Stomach smooth muscle (tissue), 2 donors: ENCODE data around the gene ADARB2.
A peak's percentile ranks its signal among the peaks of the same experiment; 100 is the strongest.

ENCODE experiments used
- H3K27ac ChIP-seq: one replicate; pipeline ENCODE4 v1.7.0; 2013; ENCODE audit warnings: mild to moderate bottlenecking, low read length, inconsistent platforms
- H3K27me3 ChIP-seq, 2 donors: one replicate each; pipeline ENCODE4 v1.7.0; 2013; ENCODE audit warnings: low read length in 2 of 2; ENCODE audit not compliant: insufficient read depth in 2 of 2, control insufficient read depth in 1 of 2
- H3K36me3 ChIP-seq, 2 donors: one replicate each; pipeline ENCODE4 v1.7.0; 2013; ENCODE audit warnings: low read length in 2 of 2; ENCODE audit not compliant: control insufficient read depth in 2 of 2, insufficient read depth in 2 of 2
- H3K4me1 ChIP-seq: one replicate; pipeline ENCODE4 v1.7.0; 2013; ENCODE audit warnings: low read length; ENCODE audit not compliant: control insufficient read depth, insufficient read depth
- H3K4me3 ChIP-seq, 2 donors: one replicate each; pipeline ENCODE4 v1.7.0; 2013; ENCODE audit warnings: low read length in 2 of 2
- H3K9ac ChIP-seq, 2 donors: one replicate each; pipeline ENCODE4 v1.7.0; 2013; ENCODE audit warnings: low read length in 2 of 2, mild to moderate bottlenecking in 1 of 2
- H3K9me3 ChIP-seq, 2 donors: one replicate each; pipeline ENCODE4 v1.7.0; 2013; ENCODE audit warnings: low read length in 2 of 2; ENCODE audit not compliant: control insufficient read depth in 2 of 2
- donor health status: healthy.
- donor health status: Pancreatic carcinoma.

The ADARB2 gene

DNA sequence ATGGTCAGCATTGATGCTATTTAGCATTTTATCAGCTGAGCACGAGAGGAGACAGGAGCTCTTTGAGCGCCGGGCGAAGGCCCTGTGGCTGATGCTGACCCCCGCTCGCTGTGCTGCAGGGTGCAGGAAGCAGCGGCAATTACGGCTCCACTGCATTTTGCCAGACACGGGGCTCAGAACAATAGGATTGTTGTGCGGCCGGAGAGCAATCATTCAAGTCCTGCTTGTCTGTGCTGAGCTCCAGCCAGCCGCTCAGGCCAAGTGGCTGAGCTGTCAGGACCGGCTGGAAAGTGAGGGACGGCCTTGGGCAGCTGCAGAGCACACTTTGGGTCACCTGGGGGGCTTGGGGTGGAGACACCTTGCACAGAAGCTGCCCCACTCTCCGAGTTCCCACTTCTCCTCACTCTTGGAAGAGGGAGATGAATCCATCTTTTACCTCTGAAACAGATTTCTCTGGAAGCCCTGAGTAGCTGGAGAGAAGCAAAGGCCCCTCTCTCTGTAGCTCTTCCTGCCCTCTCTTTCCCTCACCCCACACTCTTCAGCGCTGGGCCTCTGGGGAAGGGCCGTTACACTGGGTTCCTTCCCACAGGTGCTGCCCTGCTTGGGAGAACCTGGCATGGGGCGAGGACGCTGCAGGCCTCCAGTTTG lies 17.3 kb upstream of the ADARB2 start:
- no peak overlapping the region for H3K9ac ChIP-seq
- H3K4me1 ChIP-seq: no peaks in the 10 kb centered on the region
- no peaks in the 10 kb centered on the region for H3K36me3 ChIP-seq
- peaks cover 0 to 3% of the 10 kb centered on the region in 2 donors for H3K9me3 ChIP-seq
- no peak overlapping the region for H3K27ac ChIP-seq
- peaks cover 3 to 4% of the 10 kb centered on the region in 2 donors for H3K27me3 ChIP-seq
- H3K4me3 ChIP-seq: no peak overlapping the region

DNA sequence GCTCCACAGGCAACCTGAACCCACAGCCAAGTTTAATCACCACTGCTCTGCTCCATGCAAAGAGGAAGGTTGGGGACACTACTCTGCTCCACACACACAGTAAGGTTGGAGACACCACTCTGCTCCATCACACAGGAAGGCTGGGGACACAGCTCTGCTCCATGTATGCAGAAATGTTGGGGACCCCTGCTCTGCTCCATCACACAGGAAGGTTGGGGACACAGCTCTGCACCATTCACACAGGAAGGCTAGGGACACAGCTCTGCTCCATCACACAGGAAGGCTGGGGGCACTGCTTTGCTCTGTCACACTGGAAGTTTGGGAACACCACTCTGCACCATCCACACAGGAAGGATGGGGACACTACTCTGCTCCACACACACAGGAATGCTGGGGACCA lies 14.8 kb upstream of the ADARB2 start:
- no peaks in the 10 kb centered on the region for H3K36me3 ChIP-seq
- H3K27me3 ChIP-seq: peaks cover 3 to 4% of the 10 kb centered on the region in 2 donors
- H3K27ac ChIP-seq: no peak overlapping the region
- no peak overlapping the region for H3K9ac ChIP-seq
- H3K9me3 ChIP-seq: peaks cover 7% of the 10 kb centered on the region in 2 donors
- H3K4me1 ChIP-seq: no peaks in the 10 kb centered on the region
- H3K4me3 ChIP-seq: no peak overlapping the region

DNA sequence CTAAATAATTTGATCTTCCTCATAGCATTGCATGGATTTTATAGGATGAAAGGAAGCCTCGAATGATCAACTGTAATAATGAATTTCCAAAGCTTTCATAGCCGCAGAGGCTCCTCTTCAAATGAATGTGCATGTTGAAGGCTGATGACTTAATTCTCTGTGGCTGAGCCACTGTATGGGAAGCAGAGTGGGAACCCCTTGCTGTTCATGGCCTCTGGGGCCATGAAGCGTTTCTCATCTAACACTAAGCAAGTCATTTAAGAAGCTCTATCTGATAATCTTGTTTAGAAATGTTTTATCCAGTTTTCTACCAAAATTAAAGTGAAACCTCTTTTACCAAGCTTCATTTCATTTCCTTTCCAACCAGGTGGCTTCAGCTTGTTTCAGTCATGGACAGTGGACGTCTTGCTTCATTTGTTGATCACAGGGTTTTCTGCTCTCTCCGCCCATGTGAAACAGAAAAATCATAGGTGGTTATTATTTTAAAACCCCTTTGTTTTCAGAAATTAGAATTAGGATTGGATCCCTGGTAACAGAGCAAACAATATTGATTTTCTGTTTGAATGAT lies 10.3 kb upstream of the ADARB2 start:
- Histone ChIP-seq H3K27ac (no peak overlapping the region), H3K4me3 (no peak overlapping the region), H3K27me3 (peaks cover 2 to 5% of the 10 kb centered on the region in 2 donors), H3K9ac (no peak overlapping the region), H3K4me1 (no peaks in the 10 kb centered on the region), H3K36me3 (no peaks in the 10 kb centered on the region), H3K9me3 (peaks cover 7 to 9% of the 10 kb centered on the region in 2 donors)

DNA sequence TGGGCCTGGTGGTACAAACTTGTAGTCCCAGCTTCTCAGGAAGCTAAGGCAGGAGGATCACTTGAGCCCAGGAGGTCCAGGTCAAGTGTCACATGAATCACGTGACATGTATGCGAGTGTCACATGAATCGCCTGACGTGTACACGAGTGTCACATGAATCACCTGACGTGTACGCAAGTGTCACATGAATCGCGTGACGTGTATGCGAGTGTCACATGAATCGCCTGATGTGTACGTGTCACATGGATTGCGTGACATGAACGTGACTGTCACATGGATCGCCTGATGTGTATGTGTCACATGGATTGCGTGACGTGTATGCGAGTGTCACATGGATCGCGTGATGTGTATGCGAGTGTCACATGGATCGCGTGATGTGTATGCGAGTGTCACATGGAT lies 9.5 kb upstream of the ADARB2 start:
- H3K9me3 ChIP-seq: peaks cover 6 to 7% of the 10 kb centered on the region in 2 donors
- H3K27me3 ChIP-seq: peaks cover 0 to 5% of the 10 kb centered on the region in 2 donors
- no peaks in the 10 kb centered on the region for H3K4me1 ChIP-seq
- no peak overlapping the region for H3K9ac ChIP-seq
- H3K36me3 ChIP-seq: no peaks in the 10 kb centered on the region
- H3K4me3 ChIP-seq: no peak overlapping the region
- H3K27ac ChIP-seq: no peak overlapping the region

DNA sequence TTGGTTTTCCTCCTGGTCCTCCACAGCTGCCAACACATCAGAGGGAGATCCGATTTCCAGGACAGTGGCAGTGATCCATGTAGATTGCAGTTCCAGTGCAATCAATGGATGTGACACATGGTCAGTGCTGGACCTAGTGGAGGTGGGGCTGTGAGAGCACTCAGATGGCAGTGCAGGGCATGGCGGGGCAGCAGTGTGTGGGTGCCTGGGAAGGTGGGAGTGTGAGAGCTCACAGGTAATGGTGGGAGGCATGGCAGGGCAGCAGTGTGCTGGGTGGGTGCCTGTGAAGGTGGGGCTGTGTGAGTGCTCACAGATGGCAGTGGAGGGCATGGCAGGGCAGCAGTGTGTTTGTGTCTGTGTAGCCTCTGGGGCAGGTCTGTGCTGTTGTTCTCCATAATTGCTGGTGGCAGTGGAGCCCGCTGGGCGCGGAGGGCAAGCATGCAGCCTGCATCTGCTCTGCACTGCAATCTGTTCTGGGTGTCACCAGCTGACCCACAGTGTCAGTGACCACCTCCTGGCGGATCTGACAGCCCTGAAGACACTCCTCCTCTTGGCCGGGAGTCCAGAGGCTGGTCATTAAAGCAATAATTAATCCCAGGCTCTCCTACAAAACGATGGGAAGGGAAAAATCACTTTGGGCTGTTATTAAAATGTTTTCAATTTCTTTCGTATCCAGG lies 8.6 kb upstream of the ADARB2 start:
- Histone ChIP-seq H3K27ac (no peak overlapping the region), H3K4me3 (no peak overlapping the region), H3K27me3 (peaks cover 2 to 7% of the 10 kb centered on the region in 2 donors), H3K4me1 (no peaks in the 10 kb centered on the region), H3K9ac (no peak overlapping the region), H3K36me3 (no peaks in the 10 kb centered on the region), H3K9me3 (peaks cover 6 to 7% of the 10 kb centered on the region in 2 donors)

DNA sequence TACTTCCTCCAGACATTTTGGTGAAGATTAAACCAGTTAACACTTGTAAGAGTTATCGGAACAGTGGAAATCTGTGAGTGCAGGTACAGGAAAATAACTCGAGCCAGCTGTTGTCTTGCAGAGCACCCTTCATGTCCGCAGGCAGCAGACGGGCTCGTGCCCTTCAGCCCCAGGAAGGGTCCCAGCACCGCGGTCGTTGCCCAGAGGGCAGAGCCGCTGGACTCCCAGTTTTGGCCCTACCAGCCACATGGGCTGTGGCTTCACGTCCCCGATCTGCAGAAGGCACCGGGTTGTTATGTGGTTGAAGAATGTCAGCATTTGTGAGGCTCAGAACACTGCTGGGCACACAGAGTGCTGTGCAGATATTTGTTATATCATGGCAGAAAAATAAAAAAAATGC lies 7.2 kb upstream of the ADARB2 start:
- peaks cover 6 to 7% of the 10 kb centered on the region in 2 donors for H3K9me3 ChIP-seq
- H3K4me1 ChIP-seq: no peaks in the 10 kb centered on the region
- no peak overlapping the region for H3K9ac ChIP-seq
- no peaks in the 10 kb centered on the region for H3K36me3 ChIP-seq
- H3K27ac ChIP-seq: no peak overlapping the region
- H3K27me3 ChIP-seq: peaks cover 15 to 18% of the 10 kb centered on the region in 2 donors
- no peak overlapping the region for H3K4me3 ChIP-seq

DNA sequence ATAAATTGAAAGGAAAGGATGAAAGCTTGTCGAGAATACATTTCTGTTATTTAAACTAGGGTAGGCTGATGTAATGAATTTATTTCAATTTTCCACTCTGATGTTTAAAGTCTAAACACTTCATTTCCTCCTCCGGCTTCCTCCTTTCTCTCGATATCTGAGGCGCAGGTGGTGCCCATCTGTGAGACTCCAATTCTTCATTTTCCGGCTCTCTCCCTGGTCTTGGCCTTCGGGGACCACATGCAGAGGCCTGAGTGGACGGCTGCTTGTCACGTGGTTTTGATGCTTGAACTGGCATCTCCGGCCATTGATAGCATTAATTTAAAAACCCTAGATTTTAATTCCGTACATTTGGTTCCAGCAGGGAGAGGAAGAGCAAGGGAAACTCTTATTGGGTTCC lies 5.8 kb upstream of the ADARB2 start:
- peaks cover 23 to 26% of the 10 kb centered on the region in 2 donors for H3K27me3 ChIP-seq

DNA sequence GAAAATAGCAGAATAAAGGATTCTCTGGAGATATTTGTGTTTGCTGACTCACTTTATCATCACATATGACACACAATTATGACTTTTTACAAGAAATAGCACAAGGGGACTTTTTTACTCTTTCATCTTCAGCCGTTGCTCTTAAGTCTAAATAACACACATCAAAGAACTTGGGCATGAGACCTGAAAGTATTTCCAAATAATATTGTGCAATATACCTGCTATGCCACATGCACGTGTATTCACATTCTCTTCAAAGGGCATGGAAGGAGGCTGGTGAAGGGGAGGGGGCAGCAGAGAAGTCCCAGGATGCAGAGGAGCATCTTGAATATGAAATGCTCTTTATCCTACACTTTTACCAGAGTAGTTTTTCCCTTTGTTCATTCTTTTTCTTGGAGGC lies 4.1 kb upstream of the ADARB2 start:
- Histone ChIP-seq H3K36me3 (no peaks in the 10 kb centered on the region), H3K27me3 (peaks cover 29 to 36% of the 10 kb centered on the region in 2 donors), H3K4me1 (peaks cover 3% of the 10 kb centered on the region), H3K4me3 (no peak overlapping the region), H3K27ac (no peak overlapping the region), H3K9ac (no peak overlapping the region), H3K9me3 (no peaks in the 10 kb centered on the region)

More for the DNA sequence above, 5.8 kb upstream of the ADARB2 start:
- Histone ChIP-seq H3K9ac (no peak overlapping the region), H3K36me3 (no peaks in the 10 kb centered on the region), H3K4me3 (no peak overlapping the region), H3K4me1 (no peaks in the 10 kb centered on the region), H3K27ac (no peak overlapping the region), H3K9me3 (peaks cover 0 to 2% of the 10 kb centered on the region in 2 donors)

DNA sequence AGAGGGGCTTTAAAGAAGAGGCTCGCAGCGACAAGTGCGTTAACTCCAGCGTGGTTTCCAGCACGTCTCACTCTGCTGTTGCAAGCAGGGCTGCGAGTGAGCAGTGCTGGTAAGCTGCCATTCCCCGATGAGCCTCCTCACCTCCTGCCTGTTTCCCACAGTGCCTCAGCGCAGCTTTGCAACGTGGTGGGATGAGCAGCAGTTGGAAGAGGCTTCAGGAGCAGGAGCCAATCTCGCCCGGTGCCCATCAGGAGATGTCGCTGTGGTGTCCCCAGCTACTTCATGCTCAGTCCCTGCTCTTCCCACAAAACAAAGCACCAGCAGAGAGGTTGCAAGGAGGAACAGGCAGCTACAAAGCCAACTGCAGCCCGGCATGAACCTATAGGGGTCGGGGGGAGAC lies 2.4 kb upstream of the ADARB2 start:
- Histone ChIP-seq H3K9me3 (no peaks in the 10 kb centered on the region), H3K27ac (no peak overlapping the region), H3K36me3 (no peaks in the 10 kb centered on the region), H3K27me3 (peaks cover 34 to 49% of the 10 kb centered on the region in 2 donors), H3K9ac (no peak overlapping the region), H3K4me1 (peaks cover 3% of the 10 kb centered on the region), H3K4me3 (no peak overlapping the region)

DNA sequence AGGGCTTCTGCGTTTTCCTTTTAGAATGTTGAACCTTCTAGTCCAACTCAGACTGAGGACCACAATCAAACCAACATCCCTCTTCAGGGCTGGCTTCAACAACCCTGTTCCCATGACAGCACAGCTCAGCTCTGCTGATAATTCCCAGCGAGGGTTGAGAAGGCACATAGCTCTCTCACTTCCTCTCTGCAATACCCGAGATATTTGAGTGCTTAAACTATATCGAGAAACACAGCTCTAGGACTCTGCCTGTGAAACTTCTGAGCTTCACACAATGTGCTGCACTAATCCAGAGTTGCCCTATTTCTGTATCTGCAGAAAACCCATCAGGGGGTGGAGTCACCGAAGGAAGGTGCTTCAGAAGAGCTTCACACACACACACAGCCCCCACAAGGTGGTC lies 1.6 kb upstream of the ADARB2 start:
- Histone ChIP-seq H3K27me3 (peaks cover 34 to 54% of the 10 kb centered on the region in 2 donors), H3K27ac (no peak overlapping the region), H3K36me3 (no peaks in the 10 kb centered on the region), H3K4me3 (no peak overlapping the region), H3K9ac (no peak overlapping the region), H3K4me1 (peaks cover 3% of the 10 kb centered on the region), H3K9me3 (no peaks in the 10 kb centered on the region)

DNA sequence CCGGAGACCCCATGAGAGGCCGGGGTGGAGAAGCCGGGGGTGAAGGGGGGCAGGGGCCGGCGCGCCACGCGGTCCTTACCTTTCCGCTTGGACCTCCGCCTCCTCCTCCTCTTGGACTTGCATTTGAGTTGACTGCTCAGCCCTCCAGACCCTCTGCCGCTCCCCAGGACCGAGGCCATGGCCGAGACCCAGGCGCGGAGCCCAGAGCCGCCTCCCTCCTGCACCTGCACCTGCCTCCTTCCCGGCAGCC lies 428 bp downstream of the ADARB2 start:
- H3K27ac ChIP-seq: no peak overlapping the region
- no peaks in the 10 kb centered on the region for H3K9me3 ChIP-seq
- peaks cover 33 to 62% of the 10 kb centered on the region in 2 donors for H3K27me3 ChIP-seq
- H3K36me3 ChIP-seq: no peaks in the 10 kb centered on the region
- no peak overlapping the region for H3K9ac ChIP-seq
- peaks cover 3% of the 10 kb centered on the region for H3K4me1 ChIP-seq
- H3K4me3 ChIP-seq: peak overlapping the region; percentile 35 to 40
